ENCODE data around the gene FER. TPM values are rescaled to one million over a fixed set of nuclear protein-coding genes. Genes with fewer than 3 reads are reported as not detected.

FER gene
- total and polyA plus RNA-seq, 2 of the 13 experiments (the other 11 are each of a cell fraction or from before 2014, with no cell fraction given): 7.9 to 29.0 TPM

DNA sequence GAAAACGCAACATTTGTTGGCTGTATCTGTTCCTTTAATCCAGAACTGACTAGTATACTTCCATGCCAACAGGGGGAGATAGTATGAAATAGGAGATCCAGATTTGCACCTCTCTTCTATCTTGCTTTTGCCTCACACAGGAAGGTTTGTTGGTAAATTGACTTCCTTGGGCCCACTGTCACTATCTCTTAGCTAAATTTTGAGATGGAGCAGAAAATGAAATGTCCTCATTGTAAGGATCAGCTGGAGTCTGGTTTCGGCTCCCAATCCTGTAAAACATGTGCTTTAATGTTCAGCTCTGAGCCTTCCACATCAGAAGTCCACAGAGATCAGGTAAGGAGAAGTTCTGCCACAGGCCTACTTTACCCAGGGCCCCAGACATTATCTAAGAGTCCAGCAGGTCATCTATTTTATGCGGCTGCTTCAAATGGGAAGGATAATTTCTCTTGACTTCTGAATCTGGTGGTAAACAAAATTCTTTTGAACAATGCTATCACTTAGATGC lies 176.8 kb downstream of the FER start (continued):
- TF ChIP-seq HOXA5 (CRISPR knock-in tag; IDR thresholded peaks at IDR 0.05) (no peak), SCMH1 (CRISPR knock-in tag; IDR thresholded peaks at IDR 0.05; ENCODE audit: borderline replicate concordance) (no peak), ZFP41 (CRISPR knock-in tag; IDR thresholded peaks at IDR 0.05; ENCODE audit: borderline replicate concordance) (no peak), ZNF883 (CRISPR knock-in tag; IDR thresholded peaks at IDR 0.05; ENCODE audit: not compliant biosample characterization) (no peak), ZSCAN12 (CRISPR knock-in tag; IDR thresholded peaks at IDR 0.05) (no peak), RNF2 (conservative IDR thresholded peaks at IDR 0.05; ENCODE audit: low read depth) (no peak), SNAI1 (CRISPR knock-in tag; IDR thresholded peaks at IDR 0.05; ENCODE audit: borderline replicate concordance) (no peak), ZNF773 (CRISPR knock-in tag; IDR thresholded peaks at IDR 0.05; ENCODE audit: borderline replicate concordance) (no peak), ZNF256 (CRISPR knock-in tag; conservative IDR thresholded peaks at IDR 0.05) (no peak), NR1H2 (CRISPR knock-in tag; IDR thresholded peaks at IDR 0.05; ENCODE audit: borderline replicate concordance, low read depth) (no peak), ZNF224 (CRISPR knock-in tag; IDR thresholded peaks at IDR 0.05) (no peak), RARG (CRISPR knock-in tag; IDR thresholded peaks at IDR 0.05; ENCODE audit: low read depth) (no peak), TP53 (CRISPR knock-in tag; conservative IDR thresholded peaks at IDR 0.05) (no peak), ZNF678 (CRISPR knock-in tag; IDR thresholded peaks at IDR 0.05) (no peak), ZC3H13 (CRISPR knock-in tag; IDR thresholded peaks at IDR 0.05) (no peak), SPEN (CRISPR knock-in tag; IDR thresholded peaks at IDR 0.05; ENCODE audit: low read depth) (peak; percentile 76; the same call in 1 of the 2 replicates), MED8 (CRISPR knock-in tag; IDR thresholded peaks at IDR 0.05; ENCODE audit: insufficient replicate concordance) (no peak), ZNF160 (CRISPR knock-in tag; IDR thresholded peaks at IDR 0.05) (no peak), SP4 (CRISPR knock-in tag; IDR thresholded peaks at IDR 0.05) (no peak)
- TF ChIP-seq, protein P1, sequence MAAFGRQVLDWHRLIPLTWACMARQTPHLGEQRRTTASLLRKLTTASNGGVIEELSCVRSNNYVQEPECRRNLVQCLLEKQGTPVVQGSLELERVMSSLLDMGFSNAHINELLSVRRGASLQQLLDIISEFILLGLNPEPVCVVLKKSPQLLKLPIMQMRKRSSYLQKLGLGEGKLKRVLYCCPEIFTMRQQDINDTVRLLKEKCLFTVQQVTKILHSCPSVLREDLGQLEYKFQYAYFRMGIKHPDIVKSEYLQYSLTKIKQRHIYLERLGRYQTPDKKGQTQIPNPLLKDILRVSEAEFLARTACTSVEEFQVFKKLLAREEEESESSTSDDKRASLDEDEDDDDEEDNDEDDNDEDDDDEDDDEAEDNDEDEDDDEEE (CRISPR knock-in tag; IDR thresholded peaks at IDR 0.05): no peak
- TF ChIP-seq, protein P2, sequence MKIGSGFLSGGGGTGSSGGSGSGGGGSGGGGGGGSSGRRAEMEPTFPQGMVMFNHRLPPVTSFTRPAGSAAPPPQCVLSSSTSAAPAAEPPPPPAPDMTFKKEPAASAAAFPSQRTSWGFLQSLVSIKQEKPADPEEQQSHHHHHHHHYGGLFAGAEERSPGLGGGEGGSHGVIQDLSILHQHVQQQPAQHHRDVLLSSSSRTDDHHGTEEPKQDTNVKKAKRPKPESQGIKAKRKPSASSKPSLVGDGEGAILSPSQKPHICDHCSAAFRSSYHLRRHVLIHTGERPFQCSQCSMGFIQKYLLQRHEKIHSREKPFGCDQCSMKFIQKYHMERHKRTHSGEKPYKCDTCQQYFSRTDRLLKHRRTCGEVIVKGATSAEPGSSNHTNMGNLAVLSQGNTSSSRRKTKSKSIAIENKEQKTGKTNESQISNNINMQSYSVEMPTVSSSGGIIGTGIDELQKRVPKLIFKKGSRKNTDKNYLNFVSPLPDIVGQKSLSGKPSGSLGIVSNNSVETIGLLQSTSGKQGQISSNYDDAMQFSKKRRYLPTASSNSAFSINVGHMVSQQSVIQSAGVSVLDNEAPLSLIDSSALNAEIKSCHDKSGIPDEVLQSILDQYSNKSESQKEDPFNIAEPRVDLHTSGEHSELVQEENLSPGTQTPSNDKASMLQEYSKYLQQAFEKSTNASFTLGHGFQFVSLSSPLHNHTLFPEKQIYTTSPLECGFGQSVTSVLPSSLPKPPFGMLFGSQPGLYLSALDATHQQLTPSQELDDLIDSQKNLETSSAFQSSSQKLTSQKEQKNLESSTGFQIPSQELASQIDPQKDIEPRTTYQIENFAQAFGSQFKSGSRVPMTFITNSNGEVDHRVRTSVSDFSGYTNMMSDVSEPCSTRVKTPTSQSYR (CRISPR knock-in tag; IDR thresholded peaks at IDR 0.05; ENCODE audit: borderline replicate concordance): no peak
- TF ChIP-seq, protein P3, sequence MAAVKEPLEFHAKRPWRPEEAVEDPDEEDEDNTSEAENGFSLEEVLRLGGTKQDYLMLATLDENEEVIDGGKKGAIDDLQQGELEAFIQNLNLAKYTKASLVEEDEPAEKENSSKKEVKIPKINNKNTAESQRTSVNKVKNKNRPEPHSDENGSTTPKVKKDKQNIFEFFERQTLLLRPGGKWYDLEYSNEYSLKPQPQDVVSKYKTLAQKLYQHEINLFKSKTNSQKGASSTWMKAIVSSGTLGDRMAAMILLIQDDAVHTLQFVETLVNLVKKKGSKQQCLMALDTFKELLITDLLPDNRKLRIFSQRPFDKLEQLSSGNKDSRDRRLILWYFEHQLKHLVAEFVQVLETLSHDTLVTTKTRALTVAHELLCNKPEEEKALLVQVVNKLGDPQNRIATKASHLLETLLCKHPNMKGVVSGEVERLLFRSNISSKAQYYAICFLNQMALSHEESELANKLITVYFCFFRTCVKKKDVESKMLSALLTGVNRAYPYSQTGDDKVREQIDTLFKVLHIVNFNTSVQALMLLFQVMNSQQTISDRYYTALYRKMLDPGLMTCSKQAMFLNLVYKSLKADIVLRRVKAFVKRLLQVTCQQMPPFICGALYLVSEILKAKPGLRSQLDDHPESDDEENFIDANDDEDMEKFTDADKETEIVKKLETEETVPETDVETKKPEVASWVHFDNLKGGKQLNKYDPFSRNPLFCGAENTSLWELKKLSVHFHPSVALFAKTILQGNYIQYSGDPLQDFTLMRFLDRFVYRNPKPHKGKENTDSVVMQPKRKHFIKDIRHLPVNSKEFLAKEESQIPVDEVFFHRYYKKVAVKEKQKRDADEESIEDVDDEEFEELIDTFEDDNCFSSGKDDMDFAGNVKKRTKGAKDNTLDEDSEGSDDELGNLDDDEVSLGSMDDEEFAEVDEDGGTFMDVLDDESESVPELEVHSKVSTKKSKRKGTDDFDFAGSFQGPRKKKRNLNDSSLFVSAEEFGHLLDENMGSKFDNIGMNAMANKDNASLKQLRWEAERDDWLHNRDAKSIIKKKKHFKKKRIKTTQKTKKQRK (IDR thresholded peaks at IDR 0.05; ENCODE audit: low read length): no peak
- TF ChIP-seq, protein P4, sequence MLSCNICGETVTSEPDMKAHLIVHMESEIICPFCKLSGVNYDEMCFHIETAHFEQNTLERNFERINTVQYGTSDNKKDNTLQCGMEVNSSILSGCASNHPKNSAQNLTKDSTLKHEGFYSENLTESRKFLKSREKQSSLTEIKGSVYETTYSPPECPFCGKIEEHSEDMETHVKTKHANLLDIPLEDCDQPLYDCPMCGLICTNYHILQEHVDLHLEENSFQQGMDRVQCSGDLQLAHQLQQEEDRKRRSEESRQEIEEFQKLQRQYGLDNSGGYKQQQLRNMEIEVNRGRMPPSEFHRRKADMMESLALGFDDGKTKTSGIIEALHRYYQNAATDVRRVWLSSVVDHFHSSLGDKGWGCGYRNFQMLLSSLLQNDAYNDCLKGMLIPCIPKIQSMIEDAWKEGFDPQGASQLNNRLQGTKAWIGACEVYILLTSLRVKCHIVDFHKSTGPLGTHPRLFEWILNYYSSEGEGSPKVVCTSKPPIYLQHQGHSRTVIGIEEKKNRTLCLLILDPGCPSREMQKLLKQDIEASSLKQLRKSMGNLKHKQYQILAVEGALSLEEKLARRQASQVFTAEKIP (CRISPR knock-in tag; IDR thresholded peaks at IDR 0.05; ENCODE audit: borderline replicate concordance): no peak

Measured in HepG2 (cell line).